Endothelial cell of umbilical vein (primary cell): ENCODE measurements around the gene H2BK1. TPM values are rescaled to one million over a fixed set of nuclear protein-coding genes. Genes with fewer than 3 reads are reported as not detected.

ENCODE experiments used
- BruUV-seq: library from RNA; stranded (reverse); fragments of 400-500 nt; replicated peaks from 2 replicates; lab custom pipeline; 2021; lab: Mats Ljungman, UMichigan
- CTCF ChIA-PET: fragments of 300-600, 350-600 bp; sonication (Branson Sonifier 250); formaldehyde crosslinking; loops from one replicate; lab custom pipeline; 2021; ENCODE audit warnings: antibody characterized with exemption, inconsistent platforms; lab: Charles Lee
- POLR2A ChIA-PET: fragments of 300-600, 350-600 bp; sonication (Branson Sonifier 250); formaldehyde crosslinking; loops from one replicate; lab custom pipeline; 2021; ENCODE audit warnings: antibody characterized with exemption, inconsistent platforms; lab: Charles Lee
- DNase-seq: peaks from one replicate; pipeline ENCODE4 v3.0.0-alpha.2; 2011; ENCODE audit warnings: low read depth, low spot score
- FAIRE-seq: peaks from 2 replicates; lab custom pipeline; 2011; peaks lifted over from hg19 to GRCh38; lab: Jason Lieb, UNC
- H2AFZ ChIP-seq: 2 replicates; pipeline ENCODE4 v1.6.0; 2012; ENCODE audit warnings: low read depth, low read length, control low read depth, inconsistent platforms
- H3K27ac ChIP-seq: 2 replicates; pipeline ENCODE4 v1.5.1; 2011; ENCODE audit warnings: low read depth, mild to moderate bottlenecking, control low read depth, low read length, moderate library complexity; ENCODE audit not compliant: insufficient read depth
- H3K27me3 ChIP-seq, 2 experiments: 2 replicates each; pipeline versions ENCODE4 v1.6.0 to v1.6.1; 2011; ENCODE audit warnings: low read length in 2 of 2, mixed read lengths in 1 of 2; ENCODE audit not compliant: control insufficient read depth in 2 of 2, insufficient read depth in 2 of 2
- H3K36me3 ChIP-seq, 2 experiments: 2 replicates in 1 of 2; 3 replicates in 1 of 2; pipeline ENCODE4 v1.5.1; 2011; ENCODE audit warnings: low read length in 2 of 2, mild to moderate bottlenecking in 1 of 2, moderate library complexity in 1 of 2; ENCODE audit not compliant: control insufficient read depth in 2 of 2, insufficient read depth in 2 of 2; ENCODE audit errors: extremely low read depth in 1 of 2
- H3K4me1 ChIP-seq: 3 replicates; pipeline ENCODE4 v1.5.1; 2011; ENCODE audit warnings: mild to moderate bottlenecking, low read length; ENCODE audit not compliant: control insufficient read depth, insufficient read depth; ENCODE audit errors: extremely low read depth
- H3K4me2 ChIP-seq: 2 replicates; pipeline ENCODE4 v1.6.1; 2011; ENCODE audit warnings: low read length, control low read depth, mixed read lengths; ENCODE audit not compliant: insufficient read depth
- H3K4me3 ChIP-seq, 3 experiments: fragments of 200-600 bp in 1 of 3; sonication (generic), shearing (Covaris generic) in 1 of 3; replicated peaks in 1 of 3; 2 replicates each; pipeline ENCODE4 v1.5.1; 2011 to 2016; ENCODE audit warnings: control low read depth in 3 of 3, low read length in 3 of 3, mild to moderate bottlenecking in 2 of 3, inconsistent platforms in 1 of 3, low read depth in 1 of 3, moderate library complexity in 1 of 3; ENCODE audit not compliant: insufficient read depth in 1 of 3
- H3K79me2 ChIP-seq: 2 replicates; pipeline ENCODE4 v1.6.0; 2012; ENCODE audit warnings: low read length, inconsistent platforms; ENCODE audit not compliant: control insufficient read depth, insufficient read depth
- H3K9ac ChIP-seq: replicated peaks from 2 replicates; pipeline ENCODE3; 2011; ENCODE audit warnings: low read length, control low read depth; ENCODE audit not compliant: insufficient read depth; ENCODE audit errors: extremely low read depth
- H3K9me1 ChIP-seq: replicated peaks from 3 replicates; pipeline ENCODE4 v1.6.0; 2011; ENCODE audit warnings: mild to moderate bottlenecking, low read length; ENCODE audit not compliant: control insufficient read depth, insufficient read depth; ENCODE audit errors: extremely low read depth
- H3K9me3 ChIP-seq: replicated peaks from 2 replicates; pipeline ENCODE4 v1.5.1; 2012; ENCODE audit warnings: low read length, inconsistent platforms; ENCODE audit not compliant: control insufficient read depth, insufficient read depth
- H4K20me1 ChIP-seq: replicated peaks from 2 replicates; pipeline ENCODE3; 2011; ENCODE audit warnings: mild to moderate bottlenecking, low read length; ENCODE audit not compliant: control insufficient read depth, insufficient read depth; ENCODE audit errors: extremely low read depth
- CTCF ChIP-seq, 2 donors: IDR thresholded peaks; 1 replicate in 1 of 2; 2 replicates in 1 of 2; pipeline ENCODE4 v1.5.1; 2011; ENCODE audit warnings: low read length in 2 of 2, mild to moderate bottlenecking in 2 of 2, moderate library complexity in 2 of 2, control low read depth in 1 of 2, inconsistent platforms in 1 of 2, low read depth in 1 of 2; ENCODE audit not compliant: insufficient read depth in 1 of 2; ENCODE audit errors: extremely low read depth in 1 of 2
- EZH2 ChIP-seq: IDR thresholded peaks from 2 replicates; pipeline ENCODE4 v1.6.1; 2012; ENCODE audit warnings: borderline replicate concordance, low read depth, mild to moderate bottlenecking, moderate library complexity, low read length, inconsistent platforms; ENCODE audit not compliant: severe bottlenecking
- FOS ChIP-seq: IDR thresholded peaks from 2 replicates; pipeline ENCODE4 v1.6.1; 2011; ENCODE audit warnings: mild to moderate bottlenecking, low read length, moderate library complexity, borderline replicate concordance; ENCODE audit not compliant: insufficient read depth
- GATA2 ChIP-seq: IDR thresholded peaks from 2 replicates; pipeline ENCODE4 v1.7.0; 2011; ENCODE audit warnings: low read depth, mild to moderate bottlenecking, moderate library complexity, mixed read lengths, low read length; ENCODE audit not compliant: insufficient read length, insufficient read depth
- JUN ChIP-seq: IDR thresholded peaks from 2 replicates; pipeline ENCODE4 v1.6.1; 2011; ENCODE audit warnings: borderline replicate concordance, low read depth; ENCODE audit not compliant: insufficient read length, insufficient read depth
- MAX ChIP-seq: IDR thresholded peaks from 2 replicates; pipeline ENCODE4 v1.6.1; 2011; ENCODE audit not compliant: insufficient read depth, insufficient read length
- MYC ChIP-seq: IDR thresholded peaks from one replicate; pipeline ENCODE4 v1.6.1; 2011; ENCODE audit warnings: mild to moderate bottlenecking, low read depth, low read length
- POLR2A ChIP-seq: IDR thresholded peaks from 2 replicates; pipeline ENCODE4 v1.6.1; 2012; ENCODE audit warnings: low read depth, mild to moderate bottlenecking, control low read depth, low read length
- POLR2AphosphoS5 ChIP-seq: IDR thresholded peaks from 2 replicates; pipeline ENCODE4 v1.6.1; 2012; ENCODE audit warnings: low read depth, mild to moderate bottlenecking, control low read depth, low read length, moderate library complexity; ENCODE audit not compliant: insufficient read depth
- dilution Hi-C: fragments of 300-500 bp; cut with MboI; formaldehyde crosslinking; loops from one replicate; pipeline ENCODE4 v1.15.0; 2019; ENCODE audit warnings: low sequenced_read_pairs; ENCODE audit not compliant: extremely low pct_ligation_motif_present
- intact Hi-C: fragments of 100-400 bp; cut with micrococcal nuclease; formaldehyde crosslinking; loops from one replicate; pipeline ENCODE4 v1.10.0; 2022
- polyA plus RNA-seq, 4 experiments: library from polyadenylated mRNA; depleted of rRNA in 3 of 4; stranded (reverse) in 3 of 4; unstranded in 1 of 4; fragments of >200 nt; gene quantifications; 2 replicates each; pipeline versions ENCODE4 v1.2.1 to v1.2.3, GENCODE V29; 2011 to 2012; ENCODE audit warnings: missing spikeins in 1 of 4
- total RNA-seq: library from RNA; stranded (reverse); gene quantifications from 2 replicates; pipeline ENCODE4 v1.2.3, GENCODE V29; 2021

Gene H2BK1
- total and polyA plus RNA-seq, 2 donors (not counting 3 experiments of a cell fraction or from before 2014, with no cell fraction given), result not detected

- Histone ChIP-seq H4K20me1 (no peaks in the 10 kb centered on the region), H3K4me3 (no peak overlapping the region), H3K9me1 (no peaks in the 10 kb centered on the region), H3K4me2 (no peak overlapping the region), H2AFZ (no peak overlapping the region), H3K36me3 (no peaks in the 10 kb centered on the region), H3K9me3 (no peaks in the 10 kb centered on the region), H3K27me3 (peaks cover 5 to 6% of the 10 kb centered on the region in 2 experiments), H3K79me2 (no peaks in the 10 kb centered on the region), H3K4me1 (no peaks in the 10 kb centered on the region), H3K27ac (no peak overlapping the region), H3K9ac (no peak overlapping the region)
- dilution Hi-C loops, result no loop called here
- DNase-seq, result no peak
- ChIA-PET POLR2A (no interaction called here), CTCF (no interaction called here)
- intact Hi-C loops, result no loop called here
- FAIRE-seq, result no peak
- TF ChIP-seq POLR2AphosphoS5 (no peak), EZH2 (no peak), MYC (no peak), MAX (no peak), CTCF (IDR thresholded peaks at IDR 0.05; ENCODE audit: extremely low read depth in 1 of 2, insufficient read depth in 1 of 2, low read depth in 1 of 2, low read length in 2 of 2) (no peak), GATA2 (no peak), POLR2A (no peak), JUN (no peak), FOS (no peak)
- BruUV-seq, result no TSS peak
Observed at GRCh38 chr7:151195616-151196450, 14.5 kb downstream of the H2BK1 start.
